ENCODE results near the gene EPB41.
A peak's percentile ranks its signal among the peaks of the same experiment; 100 is the strongest.
"Not testable (repeated sequence)": the region's sequence is repeated elsewhere in the genome, so short reads cannot be mapped to it uniquely, and the experiment has no call there.

EPB41 gene

GRCh38 chr1:28914228-28915030, at the start of gene EPB41:
TSS of gene EPB41 (plus strand) at chr1:28914569. CDS start at chr1:28987438, 72,869 bp downstream.
- DNase-seq: peak; percentile 73

GRCh38 chr1:28864695-28865094, 49.7 kb upstream of the EPB41 start:
- no peak for DNase-seq

GRCh38 chr1:28865997-28866650, 48.2 kb upstream of the EPB41 start:
- no peak for DNase-seq

GRCh38 chr1:28867850-28868249, 46.5 kb upstream of the EPB41 start:
- no peak for DNase-seq

GRCh38 chr1:28869952-28870351, 44.4 kb upstream of the EPB41 start:
- no peak for DNase-seq

GRCh38 chr1:28871631-28872401, 42.6 kb upstream of the EPB41 start:
- no peak for DNase-seq

- not testable (repeated sequence) for DNase-seq
These were observed 39.2 kb upstream of the EPB41 start for GRCh38 chr1:28875134-28875533.

- DNase-seq: peak; percentile 58
These were observed 37.1 kb upstream of the EPB41 start for GRCh38 chr1:28877132-28877781.

GRCh38 chr1:28878796-28879195, 35.6 kb upstream of the EPB41 start:
- no peak for DNase-seq

- DNase-seq: peak; percentile 90
These were observed 32.2 kb upstream of the EPB41 start for GRCh38 chr1:28882009-28882628.

GRCh38 chr1:28883242-28883616, 31.1 kb upstream of the EPB41 start:
- DNase-seq: no peak

- no peak for DNase-seq
These were observed 28.9 kb upstream of the EPB41 start for GRCh38 chr1:28885472-28885877.

- DNase-seq: no peak
These were observed 28.2 kb upstream of the EPB41 start for GRCh38 chr1:28885977-28886730.

GRCh38 chr1:28886731-28887418, 27.5 kb upstream of the EPB41 start:
- DNase-seq: peak; percentile 43

- no peak for DNase-seq
These were observed 26.9 kb upstream of the EPB41 start for GRCh38 chr1:28887419-28887834.

GRCh38 chr1:28887835-28888682, 26.3 kb upstream of the EPB41 start:
- no peak for DNase-seq

- DNase-seq: no peak
These were observed 25.5 kb upstream of the EPB41 start for GRCh38 chr1:28888915-28889314.

- no peak for DNase-seq
These were observed 25.0 kb upstream of the EPB41 start for GRCh38 chr1:28889357-28889756.

- DNase-seq: no peak
These were observed 23.9 kb upstream of the EPB41 start for GRCh38 chr1:28890435-28890834.

GRCh38 chr1:28890836-28891235, 23.5 kb upstream of the EPB41 start:
- no peak for DNase-seq

All from kidney glomerular epithelial cell (primary cell).